Measurements from ENCODE around the gene SYT1. TPM values are rescaled to one million over a fixed set of nuclear protein-coding genes. Genes with fewer than 3 reads are reported as not detected.

SYT1 gene
- total RNA-seq, 1 donor from 2014 or later: 0.30 TPM

- Histone ChIP-seq H3K36me3 (no peaks in the 10 kb centered on the region), H3K27me3 (ENCODE audit: low read depth) (no peaks in the 10 kb centered on the region), H3K27ac (replicated peaks) (no peak overlapping the region), H3K9me3 (replicated peaks) (no peaks in the 10 kb centered on the region), H3K4me3 (no peak overlapping the region), H3K4me1 (no peaks in the 10 kb centered on the region)
- intact Hi-C loops (cut with micrococcal nuclease): no loop called here
- no peak for DNase-seq
- TF ChIP-seq CTCF (IDR thresholded peaks at IDR 0.05; ENCODE audit: borderline replicate concordance): no peak
Measured at GRCh38 chr12:79162948-79163347, 298.4 kb downstream of the SYT1 start.

- DNase-seq: no peak
- Histone ChIP-seq H3K4me1 (no peaks in the 10 kb centered on the region), H3K27ac (replicated peaks) (no peak overlapping the region), H3K9me3 (replicated peaks) (no peaks in the 10 kb centered on the region), H3K27me3 (ENCODE audit: low read depth) (no peaks in the 10 kb centered on the region), H3K4me3 (no peak overlapping the region), H3K36me3 (no peaks in the 10 kb centered on the region)
- intact Hi-C loops (cut with micrococcal nuclease): no loop called here
- no peak for TF ChIP-seq CTCF (IDR thresholded peaks at IDR 0.05; ENCODE audit: borderline replicate concordance)
Measured at GRCh38 chr12:79164890-79165289, 300.3 kb downstream of the SYT1 start.

DNA sequence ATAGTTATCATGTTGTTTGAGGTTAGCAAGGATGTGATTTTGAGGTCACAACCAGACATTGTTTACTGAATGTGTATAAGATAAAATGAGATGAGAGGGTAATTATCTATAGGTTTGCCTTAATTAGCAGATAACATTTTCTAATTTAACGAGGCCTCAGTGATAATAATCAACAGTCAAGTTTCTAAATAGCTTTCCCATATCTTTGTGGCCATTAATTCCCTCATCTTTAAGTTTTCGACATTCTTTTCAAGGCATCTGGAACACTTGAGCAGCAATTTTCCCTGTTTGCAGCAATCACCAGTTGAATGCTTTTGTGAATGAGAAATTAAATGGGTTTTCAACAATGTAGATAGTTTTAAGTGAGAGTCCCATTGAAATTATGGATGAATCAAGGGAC is 304.1 kb downstream of the SYT1 start:
- peaks cover 9% of the 10 kb centered on the region for H3K9me3 ChIP-seq (replicated peaks)
- H3K36me3 ChIP-seq: no peaks in the 10 kb centered on the region
- TF ChIP-seq CTCF (IDR thresholded peaks at IDR 0.05; ENCODE audit: borderline replicate concordance): no peak
- DNase-seq: no peak
- no peaks in the 10 kb centered on the region for H3K4me1 ChIP-seq
- H3K27me3 ChIP-seq (ENCODE audit: low read depth): no peaks in the 10 kb centered on the region
- H3K4me3 ChIP-seq: no peak overlapping the region
- no peak overlapping the region for H3K27ac ChIP-seq (replicated peaks)
- intact Hi-C loops (cut with micrococcal nuclease): no loop called here

GRCh38 chr12:79174626-79175025 is 310.1 kb downstream of the SYT1 start:
- Histone ChIP-seq H3K27ac (replicated peaks) (no peak overlapping the region), H3K4me1 (no peaks in the 10 kb centered on the region), H3K4me3 (no peak overlapping the region), H3K9me3 (replicated peaks) (peaks cover 9% of the 10 kb centered on the region), H3K36me3 (no peaks in the 10 kb centered on the region), H3K27me3 (ENCODE audit: low read depth) (no peaks in the 10 kb centered on the region)
- TF ChIP-seq CTCF (IDR thresholded peaks at IDR 0.05; ENCODE audit: borderline replicate concordance): peak; percentile 47
- intact Hi-C loops (cut with micrococcal nuclease): no loop called here
- DNase-seq: no peak

GRCh38 chr12:79183003-79183402 is 318.4 kb downstream of the SYT1 start:
- TF ChIP-seq CTCF (IDR thresholded peaks at IDR 0.05; ENCODE audit: borderline replicate concordance): no peak
- DNase-seq: no peak
- Histone ChIP-seq H3K4me3 (no peak overlapping the region), H3K9me3 (replicated peaks) (no peaks in the 10 kb centered on the region), H3K4me1 (peaks cover 5% of the 10 kb centered on the region), H3K36me3 (no peaks in the 10 kb centered on the region), H3K27ac (replicated peaks) (no peak overlapping the region), H3K27me3 (ENCODE audit: low read depth) (no peaks in the 10 kb centered on the region)
- intact Hi-C loops (cut with micrococcal nuclease): no loop called here

DNA sequence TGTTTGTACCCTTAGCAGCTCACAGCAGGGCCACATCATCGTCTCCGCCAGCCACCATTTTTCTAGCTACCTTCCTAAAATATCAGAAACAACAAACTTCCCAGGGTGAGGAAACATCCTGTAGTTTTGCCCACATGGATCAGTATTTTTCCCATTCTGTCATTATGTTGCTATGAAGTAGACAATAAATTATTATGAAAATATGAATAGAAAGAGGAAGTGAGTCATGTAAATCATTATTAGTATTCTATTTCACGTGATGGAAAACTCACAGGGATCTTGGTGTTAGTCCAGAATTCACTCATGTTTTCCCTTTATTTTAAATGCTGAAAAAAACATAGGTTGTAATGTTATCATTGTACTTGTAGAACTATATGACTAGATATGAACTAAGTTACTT is 319.4 kb downstream of the SYT1 start:
- Histone ChIP-seq H3K9me3 (replicated peaks) (no peaks in the 10 kb centered on the region), H3K4me3 (no peak overlapping the region), H3K27ac (replicated peaks) (no peak overlapping the region), H3K4me1 (peaks cover 5% of the 10 kb centered on the region), H3K36me3 (no peaks in the 10 kb centered on the region), H3K27me3 (ENCODE audit: low read depth) (no peaks in the 10 kb centered on the region)
- intact Hi-C loops (cut with micrococcal nuclease): no loop called here
- DNase-seq: no peak
- TF ChIP-seq CTCF (IDR thresholded peaks at IDR 0.05; ENCODE audit: borderline replicate concordance): no peak

Measured in left ventricle myocardium inferior (tissue), 1 donor.